Activated CD8-positive, alpha-beta memory T cell treated with anti-CD3 and anti-CD28 coated beads for 36 hours (primary cell): ENCODE measurements around the gene PDHX. TPM values are rescaled to one million over a fixed set of nuclear protein-coding genes. Genes with fewer than 3 reads are reported as not detected.
"Not testable (repeated sequence)": the region's sequence is repeated elsewhere in the genome, so short reads cannot be mapped to it uniquely, and the experiment has no call there.

ENCODE experiments used
- CTCF ChIA-PET: fragments of 350-600 bp; sonication (Branson Sonifier 250); formaldehyde crosslinking; loops from one replicate; lab custom pipeline; 2021; ENCODE audit warnings: antibody characterized with exemption; lab: Charles Lee
- POLR2A ChIA-PET: fragments of 350-600 bp; sonication (Branson Sonifier 250); formaldehyde crosslinking; loops from one replicate; lab custom pipeline; 2021; ENCODE audit warnings: antibody characterized with exemption; lab: Charles Lee
- total RNA-seq, 2 experiments: library from RNA; stranded (reverse); gene quantifications; one replicate each; pipeline ENCODE4 v1.2.3, GENCODE V29; 2021

PDHX gene
- total RNA-seq, 2 experiments from 2014 or later, result 39.1 to 42.4 TPM

- ChIA-PET CTCF (no interaction called here), POLR2A (no interaction called here)
Measured at GRCh38 chr11:34907934-34908593, 8.4 kb upstream of the PDHX start.

GRCh38 chr11:34909415-34909814 is 7.0 kb upstream of the PDHX start:
- ChIA-PET CTCF (interaction anchor here (1.6 kb wide), 1 partner anchor 21 kb away, joined by 4 read pairs; no protein-coding TSS in a partner anchor), POLR2A (no interaction called here)

GRCh38 chr11:34909955-34910354 is 6.5 kb upstream of the PDHX start:
- CTCF ChIA-PET, result interaction anchor here (1.6 kb wide), 1 partner anchor 22 kb away, joined by 4 read pairs; no protein-coding TSS in a partner anchor
- POLR2A ChIA-PET, result no interaction called here

- ChIA-PET POLR2A (no interaction called here), CTCF (interaction anchor here (1.6 kb wide), 1 partner anchor 23 kb away, joined by 4 read pairs; no protein-coding TSS in a partner anchor)
Measured at GRCh38 chr11:34910817-34911216, 5.6 kb upstream of the PDHX start.

- ChIA-PET CTCF (no interaction called here), POLR2A (no interaction called here)
Measured at GRCh38 chr11:34911676-34912075, 4.7 kb upstream of the PDHX start.

GRCh38 chr11:34913556-34913955 is 2.9 kb upstream of the PDHX start:
- POLR2A ChIA-PET, CTCF ChIA-PET: not testable (repeated sequence)

- CTCF ChIA-PET, result interaction anchor here (0.9 to 1.4 kb wide), 4 partner anchors 12 to 476 kb away, joined by 3 to 4 read pairs (median 3); no protein-coding TSS in a partner anchor
- POLR2A ChIA-PET, result interaction anchor here (0.6 to 1.3 kb wide), 4 partner anchors 11 to 265 kb away, joined by 3 read pairs; no protein-coding TSS in a partner anchor
Measured at GRCh38 chr11:34915136-34916014, 1.0 kb upstream of the PDHX start.

GRCh38 chr11:34916843-34917770 is 689 bp downstream of the PDHX start:
- ChIA-PET CTCF (interaction anchor here (1.0 kb wide), 1 partner anchor 475 kb away, joined by 3 read pairs; no protein-coding TSS in a partner anchor), POLR2A (interaction anchor here (1.0 kb wide), 1 partner anchor 8 kb away, joined by 4 read pairs; no protein-coding TSS in a partner anchor)

- CTCF ChIA-PET, result no interaction called here
- POLR2A ChIA-PET, result no interaction called here
Measured at GRCh38 chr11:34921156-34921555, 4.7 kb downstream of the PDHX start.

- ChIA-PET POLR2A (interaction anchor here (1.1 kb wide), 1 partner anchor 8 kb away, joined by 4 read pairs; the partner anchor contains the start of genes APIP and PDHX), CTCF (interaction anchor here (4.3 kb wide), 1 partner anchor 468 kb away, joined by 17 read pairs; no protein-coding TSS in a partner anchor)
Measured at GRCh38 chr11:34924714-34925113, 8.3 kb downstream of the PDHX start.

GRCh38 chr11:34926101-34926830 is 9.8 kb downstream of the PDHX start:
- ChIA-PET POLR2A (interaction anchor here (1.0 kb wide), 1 partner anchor 11 kb away, joined by 3 read pairs; the partner anchor contains the start of gene APIP), CTCF (interaction anchor here (1.0 to 4.5 kb wide), 5 partner anchors 10 to 467 kb away, joined by 3 to 17 read pairs (median 4); partner anchors contain the start of genes APIP and PDHX)

GRCh38 chr11:34926831-34927132 is 10.4 kb downstream of the PDHX start:
- CTCF ChIA-PET, result interaction anchor here (0.8 to 4.5 kb wide), 5 partner anchors 11 to 466 kb away, joined by 3 to 17 read pairs (median 3); partner anchors contain the start of genes APIP and PDHX
- POLR2A ChIA-PET, result interaction anchor here (1.0 kb wide), 1 partner anchor 11 kb away, joined by 3 read pairs; the partner anchor contains the start of gene APIP

- CTCF ChIA-PET, result interaction anchor here (0.6 to 4.5 kb wide), 3 partner anchors 13 to 464 kb away, joined by 3 to 17 read pairs (median 3); no protein-coding TSS in a partner anchor
- POLR2A ChIA-PET, result interaction anchor here (0.6 kb wide), 1 partner anchor 12 kb away, joined by 10 read pairs; no protein-coding TSS in a partner anchor
Measured at GRCh38 chr11:34928268-34928959, 12.0 kb downstream of the PDHX start.

- ChIA-PET POLR2A (interaction anchor here (0.6 kb wide), 1 partner anchor 11 kb away, joined by 10 read pairs; no protein-coding TSS in a partner anchor), CTCF (interaction anchor here (0.6 to 4.5 kb wide), 2 partner anchors 110 to 464 kb away, joined by 3 to 17 read pairs; no protein-coding TSS in a partner anchor)
Measured at GRCh38 chr11:34928960-34929680, 12.7 kb downstream of the PDHX start.

- CTCF ChIA-PET, result interaction anchor here (4.5 kb wide), 1 partner anchor 463 kb away, joined by 17 read pairs; no protein-coding TSS in a partner anchor
- POLR2A ChIA-PET, result interaction anchor here (0.6 kb wide), 1 partner anchor 328 kb away, joined by 5 read pairs; no protein-coding TSS in a partner anchor
Measured at GRCh38 chr11:34929794-34930763, 13.7 kb downstream of the PDHX start.
